GM19467 (cell line): ENCODE measurements around the gene MGMT.

Source experiments
- ATAC-seq: cut with Tn5 transposase; IDR thresholded peaks from one replicate; pipeline ENCODE4 v1.9.1; 2021; ENCODE audit warnings: mild to moderate bottlenecking, moderate library complexity; ENCODE audit not compliant: unreplicated experiment

MGMT gene

GRCh38 chr10:129678186-129678585 is 211.1 kb downstream of the MGMT start:
- no peak for ATAC-seq

- ATAC-seq, result no peak
These were observed 212.2 kb downstream of the MGMT start for GRCh38 chr10:129679207-129679606.

- ATAC-seq, result no peak
These were observed 213.8 kb downstream of the MGMT start for GRCh38 chr10:129680661-129681344.

DNA sequence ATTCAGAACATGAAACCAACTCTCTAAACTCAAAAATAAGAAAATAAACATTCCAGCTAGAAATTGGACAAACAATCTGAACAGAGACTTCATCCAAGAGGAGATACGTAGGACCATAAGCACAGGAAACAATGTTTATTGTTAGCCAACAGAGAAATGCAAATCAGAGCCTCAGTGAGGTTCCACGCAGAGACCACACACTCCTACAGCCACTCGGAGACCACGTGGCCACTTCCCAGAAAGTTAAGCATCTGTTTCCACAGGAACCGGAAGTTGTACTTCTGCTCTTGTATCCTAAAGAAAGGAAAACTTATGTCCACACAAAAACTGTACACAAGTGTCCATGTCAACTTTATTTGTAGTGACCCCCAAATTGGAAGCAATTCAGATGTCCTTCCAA is 214.8 kb downstream of the MGMT start:
- no peak for ATAC-seq

DNA sequence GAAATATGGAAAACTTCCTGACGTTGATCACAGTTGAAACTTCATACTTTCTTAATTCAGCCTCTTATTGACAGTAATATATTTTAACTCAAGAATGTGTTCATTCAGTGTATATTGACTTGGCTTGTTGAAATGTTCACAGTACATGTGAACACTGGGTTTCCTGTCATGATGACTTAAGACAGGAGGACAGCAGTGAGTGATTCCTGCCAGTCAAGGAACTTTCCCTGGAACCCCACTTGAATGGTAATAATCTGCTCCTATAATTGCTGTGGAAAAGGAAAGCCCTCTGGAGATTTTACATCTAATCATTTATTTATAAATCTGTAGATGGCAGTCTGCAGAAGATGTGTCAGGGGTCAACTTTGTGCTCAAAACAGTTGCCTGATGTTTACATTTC is 216.5 kb downstream of the MGMT start:
- no peak for ATAC-seq

DNA sequence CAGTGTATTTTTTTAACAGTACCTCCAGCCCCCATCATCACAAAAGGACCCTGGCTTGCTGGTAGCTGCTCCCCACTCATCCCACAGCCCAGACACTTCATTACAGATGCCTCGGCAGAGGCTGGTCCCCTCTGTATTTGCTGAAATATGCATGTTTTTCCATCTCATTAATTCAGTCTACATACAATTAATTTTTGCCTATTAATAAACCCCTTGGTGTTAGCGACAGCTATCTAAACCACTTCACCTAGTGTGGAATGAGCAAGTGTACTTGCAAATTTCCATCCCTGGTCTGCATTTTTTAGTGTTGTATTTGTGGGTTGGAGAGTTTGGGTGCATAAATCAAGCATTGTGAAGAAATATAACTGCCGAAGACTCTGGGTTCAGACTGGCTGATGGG is 216.9 kb downstream of the MGMT start:
- ATAC-seq, result no peak

DNA sequence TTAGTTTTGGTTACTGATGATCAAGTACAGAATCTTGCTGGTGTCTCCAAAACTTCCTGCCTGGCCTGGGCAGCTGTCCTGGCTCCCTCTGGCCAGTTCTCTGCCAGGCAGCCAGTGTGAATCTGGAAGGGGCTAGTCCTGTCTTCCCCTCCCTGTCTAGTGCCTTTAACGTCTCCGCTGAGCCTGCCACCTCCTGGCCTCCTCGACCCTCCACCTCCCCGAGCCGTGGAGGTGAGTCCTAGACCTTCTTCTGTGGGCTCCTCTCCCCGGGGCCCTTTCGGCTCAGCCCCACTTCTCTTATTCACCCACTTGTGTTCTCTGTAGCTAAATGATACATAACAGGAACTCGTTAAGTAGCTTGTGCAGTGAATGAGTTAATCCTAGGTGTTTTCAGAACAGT is 218.2 kb downstream of the MGMT start:
- no peak for ATAC-seq

DNA sequence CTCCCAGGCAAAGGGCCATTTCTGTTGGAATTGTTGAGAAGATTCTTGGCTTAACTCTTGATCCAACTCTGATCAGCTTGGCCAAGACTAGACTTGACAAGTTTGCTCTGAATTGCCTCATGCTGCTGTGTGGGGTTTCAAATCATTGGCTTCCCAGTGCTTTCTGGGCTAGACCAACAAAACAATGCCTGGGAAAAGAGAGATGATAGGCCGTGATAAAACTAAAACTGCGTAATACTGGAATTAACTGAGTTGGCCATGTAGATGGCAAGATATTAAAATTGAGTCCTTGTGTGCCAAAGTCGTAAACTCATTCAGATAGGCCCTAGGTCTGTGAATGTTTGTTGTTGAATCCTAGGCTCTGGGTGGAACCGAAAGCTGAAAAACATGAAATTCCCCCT is 222.6 kb downstream of the MGMT start:
- ATAC-seq, result no peak

- no peak for ATAC-seq
These were observed 223.4 kb downstream of the MGMT start for GRCh38 chr10:129690248-129691070.

GRCh38 chr10:129692695-129693094 is 225.7 kb downstream of the MGMT start:
- ATAC-seq, result no peak

DNA sequence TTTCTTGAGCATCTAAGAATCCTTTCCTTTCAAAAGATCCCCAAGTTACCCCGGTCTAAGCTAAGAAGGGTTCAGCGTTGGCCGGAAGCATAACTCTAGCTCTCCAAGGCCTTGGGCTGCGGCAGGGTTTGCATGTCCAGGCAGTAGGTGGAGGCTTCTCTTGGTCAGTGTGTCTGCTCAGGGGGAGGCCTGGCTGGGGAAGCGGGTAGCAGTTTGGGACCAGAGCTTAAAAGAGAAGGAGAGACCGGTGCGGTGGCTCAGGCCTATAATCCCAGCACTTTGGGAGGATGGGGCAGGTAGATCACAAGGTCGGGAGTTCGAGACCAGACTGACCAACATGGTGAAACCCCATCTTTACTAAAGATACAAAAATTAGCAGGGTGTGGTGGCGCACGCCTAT is 226.3 kb downstream of the MGMT start:
- ATAC-seq, result no peak

DNA sequence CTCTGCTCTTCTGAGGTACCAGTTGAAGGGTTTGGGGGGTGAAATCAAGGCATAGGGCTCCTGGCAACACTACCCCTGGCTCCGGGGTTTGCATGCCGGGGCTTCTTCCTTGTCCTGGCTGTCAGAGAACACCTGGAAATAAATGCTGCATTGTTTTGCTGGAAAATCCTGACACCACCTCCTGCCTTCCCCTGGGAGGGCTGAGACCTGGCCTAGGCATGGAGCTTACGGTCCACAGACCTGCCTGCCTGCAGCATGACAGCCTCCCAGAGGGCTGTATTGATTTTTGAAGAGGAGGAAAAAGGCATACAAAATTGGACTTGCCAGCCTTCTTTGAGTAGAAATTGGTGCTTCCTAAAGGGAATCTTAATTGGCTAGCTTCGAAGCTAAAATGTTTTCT is 227.1 kb downstream of the MGMT start:
- ATAC-seq, result no peak

DNA sequence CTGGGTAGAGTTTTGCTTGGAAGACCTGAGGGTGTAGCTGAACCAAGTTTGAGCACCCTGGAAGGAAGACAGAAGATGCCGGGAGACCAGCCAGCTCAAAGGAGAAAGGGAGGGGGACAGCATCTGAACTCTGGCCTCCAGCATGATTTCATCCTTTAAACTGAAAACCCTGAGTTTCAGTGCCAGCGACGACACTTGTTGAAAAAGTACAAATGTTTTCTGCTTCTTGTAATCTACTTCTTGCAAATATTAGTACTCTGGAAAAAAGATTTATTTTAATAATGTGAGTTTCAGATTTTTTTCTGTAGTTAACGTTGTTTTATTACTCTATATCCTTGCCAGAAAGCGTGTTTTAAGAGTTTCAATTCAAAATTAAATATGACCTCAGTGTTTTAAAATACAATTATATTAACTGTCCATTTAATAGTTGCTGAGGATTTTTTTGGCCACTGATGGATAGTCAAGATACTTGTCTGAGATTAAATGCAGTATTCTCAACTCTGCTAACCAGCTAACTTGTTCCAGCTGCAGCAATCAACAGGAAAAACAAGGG is 227.7 kb downstream of the MGMT start:
- no peak for ATAC-seq

DNA sequence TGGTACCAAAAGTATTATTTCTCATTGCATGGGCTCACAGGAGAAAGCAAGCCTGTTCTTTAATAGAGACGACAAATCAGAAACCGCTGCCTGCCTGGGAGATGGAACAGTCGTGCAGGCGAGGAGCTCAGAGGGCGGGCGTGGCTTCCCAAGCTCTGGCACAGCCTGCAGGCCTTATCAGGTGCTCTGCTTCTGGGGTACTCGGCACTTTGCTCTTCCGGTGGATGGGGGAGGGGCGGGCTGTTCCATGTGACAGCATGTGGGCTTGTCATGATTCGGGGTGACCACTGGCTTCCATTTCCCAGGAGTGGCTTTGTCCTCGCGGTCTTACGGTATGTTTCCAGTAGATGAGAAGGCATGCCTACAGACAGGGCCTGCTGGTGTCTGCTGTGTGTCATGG is 228.6 kb downstream of the MGMT start:
- ATAC-seq, result no peak

DNA sequence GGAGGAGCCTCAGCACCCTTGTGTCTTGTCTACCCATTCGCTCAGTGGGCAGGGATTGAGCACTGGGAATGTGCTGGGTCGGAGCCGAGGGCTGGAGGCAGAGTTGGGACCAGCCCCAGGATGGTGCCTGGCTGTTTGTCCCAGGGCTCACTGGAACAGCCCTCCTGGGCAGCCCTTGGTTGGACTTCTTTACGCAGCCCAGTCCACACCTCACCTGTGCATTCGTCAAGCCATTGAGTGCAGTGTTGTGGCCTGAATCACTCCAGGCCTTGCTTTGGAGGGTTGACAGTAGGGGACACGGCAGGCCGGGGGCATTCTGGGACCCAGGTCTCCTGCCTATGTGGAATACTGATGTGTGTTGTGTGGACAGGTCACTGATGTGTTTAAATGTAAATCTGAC is 229.6 kb downstream of the MGMT start:
- no peak for ATAC-seq

- no peak for ATAC-seq
These were observed 230.6 kb downstream of the MGMT start for GRCh38 chr10:129697463-129698247.

DNA sequence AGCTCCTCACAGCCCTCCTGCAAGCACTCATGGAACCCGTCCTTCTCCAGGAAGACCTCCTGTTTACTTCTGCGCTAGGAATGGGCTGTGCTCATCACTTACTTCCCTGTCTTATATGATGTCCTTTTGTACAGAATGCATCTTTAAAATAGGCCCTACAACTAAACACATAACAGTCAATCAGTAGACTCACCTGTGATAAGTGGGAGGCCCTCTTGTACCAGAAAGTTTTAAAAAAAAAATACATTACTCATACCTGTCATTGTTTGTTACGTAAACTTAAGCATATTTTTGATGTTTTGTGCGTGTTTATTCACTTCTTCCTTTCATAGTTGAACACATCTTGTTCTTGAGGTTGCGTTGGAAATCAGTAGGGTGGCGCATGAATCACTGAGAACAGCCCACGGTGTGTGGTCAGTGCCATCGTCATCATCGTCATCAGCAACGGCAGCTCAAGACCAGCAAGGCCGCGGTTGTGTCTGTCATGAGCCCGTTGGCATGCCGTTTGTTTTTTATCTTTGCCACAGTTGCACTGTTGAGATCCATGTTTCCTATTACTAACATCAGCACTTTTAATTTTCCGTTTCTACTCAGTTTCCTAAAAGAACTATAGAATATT is 232.8 kb downstream of the MGMT start:
- no peak for ATAC-seq

GRCh38 chr10:129702605-129703004 is 235.6 kb downstream of the MGMT start:
- ATAC-seq, result no peak

DNA sequence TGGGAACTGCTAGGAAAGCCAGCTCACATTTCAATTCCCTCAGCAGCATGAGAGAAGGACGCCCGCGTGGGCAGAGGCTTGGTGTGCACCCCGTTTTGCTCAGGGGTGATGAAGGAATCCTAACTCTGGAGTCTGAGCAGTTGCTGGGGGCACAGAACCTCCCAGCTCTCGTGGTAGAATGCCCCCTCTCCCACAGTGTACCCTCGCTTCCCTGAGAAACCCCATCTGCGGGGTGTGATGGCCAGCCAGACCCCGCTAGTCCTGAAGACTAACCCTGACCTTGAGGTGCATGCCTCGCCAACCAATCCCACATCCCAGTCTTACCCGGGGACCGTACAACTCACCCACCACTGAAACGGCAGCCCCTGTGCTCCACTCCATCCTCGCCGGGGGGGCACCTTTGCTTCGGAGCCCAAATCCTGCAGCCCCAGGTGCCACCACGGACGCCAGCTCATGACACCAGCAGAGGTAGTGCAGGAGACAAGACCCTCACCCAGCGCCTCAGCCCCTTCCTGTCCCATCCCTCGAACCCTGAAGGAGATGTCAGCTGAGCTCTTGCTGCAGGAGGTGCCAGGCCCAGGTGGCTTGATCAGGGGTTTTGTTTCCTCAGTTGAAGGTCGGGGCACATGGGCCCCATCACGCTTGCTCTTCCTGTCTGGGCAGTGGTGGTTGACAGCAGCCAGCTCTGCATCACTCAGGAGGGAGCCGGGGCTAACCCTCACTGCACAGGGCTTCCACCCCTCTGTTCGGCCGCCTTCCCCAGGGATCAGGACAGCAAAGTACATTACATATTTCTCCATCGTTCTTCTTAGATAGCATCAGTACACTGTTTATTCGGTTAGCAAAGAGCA is 236.5 kb downstream of the MGMT start:
- no peak for ATAC-seq

- no peak for ATAC-seq
These were observed 237.2 kb downstream of the MGMT start for GRCh38 chr10:129704225-129704624.
